Pons (tissue), 1 donor: ENCODE results near the gene AGFG2.
"Not testable (repeated sequence)": the region's sequence is repeated elsewhere in the genome, so short reads cannot be mapped to it uniquely, and the experiment has no call there.

ENCODE experiments used
- DNase-seq: peaks from one replicate; pipeline ENCODE4 v3.0.0-alpha.2; 2016; ENCODE audit warnings: low spot score

The AGFG2 gene

GRCh38 chr7:100520138-100520537 is 18.9 kb upstream of the AGFG2 start:
- no peak for DNase-seq

- DNase-seq: no peak
Measured at GRCh38 chr7:100521076-100521475, 17.9 kb upstream of the AGFG2 start.

- DNase-seq: peak; percentile 36
Measured at GRCh38 chr7:100521909-100522593, 17.0 kb upstream of the AGFG2 start.

GRCh38 chr7:100523192-100523591 is 15.8 kb upstream of the AGFG2 start:
- DNase-seq: not testable (repeated sequence)

GRCh38 chr7:100528108-100528866 is 10.7 kb upstream of the AGFG2 start:
- not testable (repeated sequence) for DNase-seq

GRCh38 chr7:100532165-100533022 is 6.6 kb upstream of the AGFG2 start:
- DNase-seq: no peak

GRCh38 chr7:100535982-100536381 is 3.0 kb upstream of the AGFG2 start:
- not testable (repeated sequence) for DNase-seq

- DNase-seq: not testable (repeated sequence)
Measured at GRCh38 chr7:100536695-100537094, 2.3 kb upstream of the AGFG2 start.

GRCh38 chr7:100538348-100538653 is 702 bp upstream of the AGFG2 start:
- DNase-seq: no peak

GRCh38 chr7:100539436-100540006 is 518 bp downstream of the AGFG2 start:
- no peak for DNase-seq

GRCh38 chr7:100540073-100540723 is 1.2 kb downstream of the AGFG2 start:
- no peak for DNase-seq

GRCh38 chr7:100541309-100541708 is 2.3 kb downstream of the AGFG2 start:
- DNase-seq: not testable (repeated sequence)

- DNase-seq: no peak
Measured at GRCh38 chr7:100543586-100543985, 4.6 kb downstream of the AGFG2 start.

- DNase-seq: peak; percentile 2
Measured at GRCh38 chr7:100544386-100544785, 5.4 kb downstream of the AGFG2 start.

- peak; percentile 20 for DNase-seq
Measured at GRCh38 chr7:100544967-100545359, 6.0 kb downstream of the AGFG2 start.

- peak; percentile 57 for DNase-seq
Measured at GRCh38 chr7:100545360-100546128, 6.5 kb downstream of the AGFG2 start.

GRCh38 chr7:100546129-100546925 is 7.3 kb downstream of the AGFG2 start:
- peak; percentile 12 for DNase-seq

- no peak for DNase-seq
Measured at GRCh38 chr7:100546926-100547800, 8.2 kb downstream of the AGFG2 start.

- DNase-seq: no peak
Measured at GRCh38 chr7:100547872-100548271, 8.9 kb downstream of the AGFG2 start.
